ENCODE measurements around the gene NELL1.
"Not testable (repeated sequence)": the region's sequence is repeated elsewhere in the genome, so short reads cannot be mapped to it uniquely, and the experiment has no call there.

Gene NELL1

DNA sequence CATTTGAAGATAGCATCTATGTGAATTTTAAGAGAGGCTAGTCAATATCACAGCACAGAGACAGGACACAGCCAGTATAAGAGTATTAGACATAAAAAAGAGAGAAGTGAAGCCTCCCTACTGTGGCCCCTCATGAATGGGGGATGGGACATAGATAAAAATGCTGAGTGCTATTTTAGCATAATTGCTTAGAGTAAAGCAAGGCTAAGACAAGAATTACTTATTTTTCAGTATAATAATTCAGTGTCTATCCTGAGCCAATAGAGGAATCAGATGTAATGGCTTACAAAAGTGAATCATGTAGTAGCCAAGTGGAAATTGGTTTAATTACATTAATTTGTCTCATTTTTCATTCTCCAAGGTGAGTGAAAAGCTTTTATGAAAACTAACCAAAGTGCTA lies 419.5 kb downstream of the NELL1 start:
- no peak for DNase-seq (ENCODE audit: low read depth in 2 of 3, low spot score in 2 of 3)

DNA sequence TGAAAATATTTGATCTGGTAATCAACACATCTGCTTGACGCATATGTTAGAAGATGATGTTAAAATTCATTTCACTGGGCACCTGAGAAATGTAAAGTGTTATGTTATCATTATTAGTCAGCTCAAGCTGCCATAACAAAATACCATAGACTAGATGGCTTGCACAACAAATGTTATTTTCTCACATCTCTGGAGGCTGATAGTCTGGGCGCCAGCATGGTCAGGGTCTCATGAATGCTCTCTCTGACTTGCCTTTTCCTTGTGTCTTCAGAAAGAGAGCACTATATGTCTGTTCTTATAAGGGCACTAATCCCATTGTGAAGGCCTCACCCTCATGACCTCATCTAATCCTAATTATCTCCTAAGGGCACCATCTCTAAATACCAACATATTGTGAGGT lies 435.3 kb downstream of the NELL1 start:
- no peak for DNase-seq (ENCODE audit: low read depth in 2 of 3, low spot score in 2 of 3)

GRCh38 chr11:21105196-21105917 lies 436.0 kb downstream of the NELL1 start:
- no peak for DNase-seq (ENCODE audit: low read depth in 2 of 3, low spot score in 2 of 3)

- no peak for DNase-seq (ENCODE audit: low read depth in 2 of 3, low spot score in 2 of 3)
These were observed 440.0 kb downstream of the NELL1 start for GRCh38 chr11:21109341-21109740.

GRCh38 chr11:21110415-21110814 lies 441.0 kb downstream of the NELL1 start:
- no peak for DNase-seq (ENCODE audit: low read depth in 2 of 3, low spot score in 2 of 3)

- DNase-seq (ENCODE audit: low read depth in 2 of 3, low spot score in 2 of 3) = no peak
These were observed 444.5 kb downstream of the NELL1 start for GRCh38 chr11:21113876-21114275.

- no peak for DNase-seq (ENCODE audit: low read depth in 2 of 3, low spot score in 2 of 3)
These were observed 446.6 kb downstream of the NELL1 start for GRCh38 chr11:21116009-21116408.

DNA sequence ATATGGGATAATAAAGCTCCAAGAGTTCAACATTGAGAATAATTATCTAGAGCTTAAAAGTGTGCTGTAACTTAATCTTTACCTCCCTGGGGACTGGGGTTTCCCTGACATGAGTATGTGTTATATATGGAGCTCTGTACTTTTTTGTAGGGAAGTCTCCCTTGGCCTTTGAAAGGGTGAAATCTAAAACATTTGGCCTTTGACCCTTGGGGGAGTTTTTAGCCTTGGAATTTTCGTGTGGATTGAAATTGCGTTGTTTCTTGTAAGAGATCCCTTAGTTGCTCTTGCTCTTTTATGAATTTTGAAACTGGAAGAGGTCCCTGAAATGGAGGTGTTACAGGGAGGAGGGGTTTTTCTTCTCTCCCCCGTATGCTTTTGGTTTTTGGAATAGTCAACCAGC lies 450.0 kb downstream of the NELL1 start:
- no peak for DNase-seq (ENCODE audit: low read depth in 2 of 3, low spot score in 2 of 3)

DNA sequence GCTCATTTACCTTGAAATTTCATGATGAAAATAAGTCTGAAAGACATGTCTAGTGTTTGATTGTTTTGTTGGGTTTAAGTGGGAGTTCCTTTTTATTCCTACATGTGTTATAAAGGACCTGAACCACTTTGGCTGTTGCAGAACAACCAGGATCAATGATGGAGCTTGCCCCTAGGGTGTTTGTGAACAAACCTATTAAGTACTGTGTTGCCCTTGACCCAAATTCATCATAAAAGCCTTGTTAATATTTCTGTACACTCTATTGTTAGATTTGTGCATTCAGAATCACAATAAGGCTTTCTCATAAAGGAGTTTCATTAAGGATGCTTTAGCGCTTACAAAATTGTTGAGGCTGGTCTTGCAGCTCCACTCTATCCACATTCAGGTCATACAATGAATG lies 452.6 kb downstream of the NELL1 start:
- no peak for DNase-seq (ENCODE audit: low read depth in 2 of 3, low spot score in 2 of 3)

GRCh38 chr11:21122523-21122922 lies 453.1 kb downstream of the NELL1 start:
- no peak for DNase-seq (ENCODE audit: low read depth in 2 of 3, low spot score in 2 of 3)

- DNase-seq (ENCODE audit: low read depth in 2 of 3, low spot score in 2 of 3) = no peak
These were observed 462.8 kb downstream of the NELL1 start for GRCh38 chr11:21132146-21132720.

- DNase-seq (ENCODE audit: low read depth in 2 of 3, low spot score in 2 of 3) = no peak
These were observed 463.9 kb downstream of the NELL1 start for GRCh38 chr11:21133244-21133643.

GRCh38 chr11:21133722-21134121 lies 464.3 kb downstream of the NELL1 start:
- no peak for DNase-seq (ENCODE audit: low read depth in 2 of 3, low spot score in 2 of 3)

DNA sequence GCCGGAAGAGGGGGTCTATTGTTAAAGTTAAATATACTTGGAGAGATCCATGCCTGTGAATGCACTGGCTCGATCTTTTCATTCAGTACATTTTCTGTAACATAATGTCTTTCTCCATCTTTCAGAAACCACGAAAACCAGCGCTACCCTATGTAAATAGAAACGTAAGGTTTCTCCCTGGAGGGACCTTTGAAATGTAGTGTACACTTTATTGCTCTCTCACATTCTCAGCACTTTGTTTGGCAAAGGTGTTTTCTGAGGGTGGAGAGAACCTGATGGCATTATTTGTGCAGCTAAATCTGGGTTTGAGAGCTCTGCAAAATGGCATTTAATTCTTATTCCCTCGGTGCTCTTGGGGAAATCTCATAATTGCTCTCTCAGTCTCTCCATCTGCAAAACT lies 468.4 kb downstream of the NELL1 start:
- DNase-seq (ENCODE audit: low read depth in 2 of 3, low spot score in 2 of 3) = no peak

GRCh38 chr11:21141557-21141956 lies 472.2 kb downstream of the NELL1 start:
- DNase-seq (ENCODE audit: low read depth in 2 of 3, low spot score in 2 of 3) = not testable (repeated sequence)

GRCh38 chr11:21142007-21142406 lies 472.6 kb downstream of the NELL1 start:
- no peak for DNase-seq (ENCODE audit: low read depth in 2 of 3, low spot score in 2 of 3)

DNA sequence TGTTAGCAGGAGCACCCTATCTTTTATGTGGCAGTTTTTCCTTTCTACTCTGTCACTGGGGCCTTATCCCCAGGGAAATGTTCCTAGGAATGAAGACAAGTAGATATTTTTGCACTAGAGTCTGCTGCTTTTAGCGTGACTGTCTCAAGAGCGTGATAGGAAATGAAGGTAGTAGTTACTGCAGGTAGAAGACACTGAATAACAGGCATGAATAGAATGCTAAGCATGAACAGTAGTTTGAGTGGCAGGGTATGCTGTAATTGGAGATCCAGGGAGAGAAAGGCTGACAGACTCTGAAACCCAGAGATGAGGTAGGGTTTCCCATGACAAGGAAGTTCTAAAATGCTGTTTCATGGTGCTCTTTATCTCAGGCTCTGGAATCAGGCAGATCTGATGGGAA lies 475.1 kb downstream of the NELL1 start:
- no peak for DNase-seq (ENCODE audit: low read depth in 2 of 3, low spot score in 2 of 3)

DNA sequence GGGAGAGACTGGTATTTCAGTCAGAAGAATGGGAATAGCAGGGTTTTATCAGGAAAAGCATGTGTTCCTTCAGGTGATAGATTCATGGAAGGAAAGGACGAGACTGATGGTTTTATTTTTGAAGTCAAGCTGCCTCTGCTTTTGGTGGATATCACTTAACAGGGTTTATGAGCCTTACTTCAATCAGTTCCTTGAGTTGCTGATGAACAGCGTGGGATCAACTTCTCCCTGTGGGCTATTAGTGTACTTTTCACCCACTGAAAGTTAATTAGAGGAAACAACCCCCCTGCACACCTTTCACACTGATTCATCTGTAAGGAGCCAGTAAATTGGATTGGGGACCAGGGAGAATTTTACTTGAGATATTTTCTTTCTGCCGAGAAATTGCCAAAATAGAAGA lies 479.0 kb downstream of the NELL1 start:
- no peak for DNase-seq (ENCODE audit: low read depth in 2 of 3, low spot score in 2 of 3)

DNA sequence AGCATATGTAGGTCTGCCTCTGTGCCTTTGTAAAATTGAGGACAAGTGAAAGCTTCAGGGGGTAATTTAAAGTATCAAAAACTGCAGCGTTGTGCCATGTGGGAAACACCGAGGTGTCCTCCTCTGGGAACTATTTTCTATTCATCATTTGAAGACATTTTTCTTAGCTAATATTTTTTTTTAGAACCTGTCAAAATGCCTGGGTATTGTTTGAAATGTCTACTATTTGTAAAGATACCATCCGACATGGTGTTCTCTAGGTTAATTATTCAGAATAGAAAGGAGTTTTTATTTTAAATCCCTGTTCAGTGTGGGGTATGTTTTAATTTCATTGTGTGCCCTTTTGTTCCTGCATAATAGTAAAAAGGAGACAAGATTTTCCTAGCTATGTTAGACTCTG lies 490.8 kb downstream of the NELL1 start:
- DNase-seq (ENCODE audit: low read depth in 2 of 3, low spot score in 2 of 3) = no peak

GRCh38 chr11:21169639-21170038 lies 500.3 kb downstream of the NELL1 start:
- DNase-seq (ENCODE audit: low read depth in 2 of 3, low spot score in 2 of 3) = no peak

- no peak for DNase-seq (ENCODE audit: low read depth in 2 of 3, low spot score in 2 of 3)
These were observed 504.1 kb downstream of the NELL1 start for GRCh38 chr11:21173476-21173875.

DNA sequence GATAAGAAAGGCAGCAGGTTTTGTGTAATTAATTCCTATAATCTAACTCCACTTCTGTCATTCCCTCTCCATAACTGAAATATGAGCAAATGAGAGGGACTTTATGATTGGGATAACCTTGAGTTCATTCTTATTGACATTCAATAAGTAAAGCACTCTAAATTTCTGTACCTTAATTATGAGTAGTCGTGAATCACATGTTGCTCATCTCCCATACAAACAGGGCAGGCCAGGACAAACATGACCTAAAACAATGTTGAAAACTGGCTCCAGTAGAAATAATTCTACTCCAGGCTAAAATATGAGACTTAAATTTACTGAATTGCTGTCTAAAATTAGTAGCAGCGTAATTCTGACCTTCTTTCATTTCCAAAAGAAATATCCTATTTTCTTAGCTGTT lies 505.4 kb downstream of the NELL1 start:
- DNase-seq (ENCODE audit: low read depth in 2 of 3, low spot score in 2 of 3) = no peak

DNA sequence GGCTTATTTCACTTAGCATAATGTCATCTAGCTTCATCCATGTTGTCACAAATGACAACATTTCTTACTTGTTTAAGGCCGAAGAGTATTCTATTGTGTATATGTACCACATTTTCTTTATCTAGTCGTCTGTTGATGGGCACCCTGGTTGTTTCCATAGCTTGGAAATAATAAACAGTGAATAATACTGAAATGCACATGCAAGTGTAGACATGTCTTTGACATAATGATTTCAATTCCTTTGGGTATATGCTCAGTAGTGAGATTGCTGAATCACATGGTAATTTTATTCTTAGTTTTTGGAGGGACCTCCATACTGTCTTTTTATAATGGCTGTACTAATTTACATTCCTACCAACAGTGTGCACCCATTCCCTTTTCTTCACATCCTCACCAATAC lies 508.0 kb downstream of the NELL1 start:
- DNase-seq (ENCODE audit: low read depth in 2 of 3, low spot score in 2 of 3) = no peak

Measured in activated CD8-positive, alpha-beta memory T cell treated with anti-CD3 and anti-CD28 coated beads for 48 hours (primary cell).